Trophoblast cell (in vitro differentiated cells and primary cell): ENCODE results near the gene GPR61.

ENCODE experiments used
- DNase-seq, 2 donors: peaks; one replicate each; pipeline ENCODE4 v3.0.0-alpha.2; 2016
- H2AFZ ChIP-seq: 2 replicates; pipeline ENCODE4 v1.6.1; 2013; ENCODE audit warnings: low read length, moderate library complexity, mild to moderate bottlenecking; ENCODE audit not compliant: insufficient read depth, poor library complexity
- H2AK5ac ChIP-seq: 2 replicates; pipeline ENCODE4 v1.6.1; 2013; ENCODE audit warnings: mild to moderate bottlenecking, low read length
- H2BK120ac ChIP-seq: 2 replicates; pipeline ENCODE4 v1.6.1; 2013; ENCODE audit warnings: low read length, mild to moderate bottlenecking, moderate library complexity; ENCODE audit not compliant: insufficient read depth, poor library complexity
- H2BK12ac ChIP-seq: 2 replicates; pipeline ENCODE4 v1.6.1; 2013; ENCODE audit warnings: mild to moderate bottlenecking, low read length, moderate library complexity
- H2BK5ac ChIP-seq: 2 replicates; pipeline ENCODE4 v1.6.1; 2013; ENCODE audit warnings: low read length, low read depth, moderate library complexity, mild to moderate bottlenecking; ENCODE audit not compliant: poor library complexity
- H3K14ac ChIP-seq: 2 replicates; pipeline ENCODE4 v1.6.1; 2013; ENCODE audit warnings: mild to moderate bottlenecking, low read length
- H3K18ac ChIP-seq: 2 replicates; pipeline ENCODE4 v1.6.1; 2013; ENCODE audit warnings: mild to moderate bottlenecking, low read length
- H3K23ac ChIP-seq: 2 replicates; pipeline ENCODE4 v1.6.1; 2013; ENCODE audit warnings: low read length
- H3K27ac ChIP-seq: 2 replicates; pipeline ENCODE4 v1.5.1; 2013; ENCODE audit warnings: low read depth, mild to moderate bottlenecking, inconsistent platforms, low read length, moderate library complexity
- H3K27me3 ChIP-seq: 2 replicates; pipeline ENCODE4 v1.6.1; 2013; ENCODE audit warnings: inconsistent platforms, mild to moderate bottlenecking, low read length, moderate library complexity; ENCODE audit not compliant: insufficient read depth
- H3K36me3 ChIP-seq, 2 experiments: 1 replicate in 1 of 2; 2 replicates in 1 of 2; pipeline ENCODE4 v1.6.1; 2013; ENCODE audit warnings: low read length in 2 of 2, mild to moderate bottlenecking in 2 of 2, moderate library complexity in 1 of 2; ENCODE audit not compliant: insufficient read depth in 2 of 2, control insufficient read depth in 1 of 2
- H3K4ac ChIP-seq: 2 replicates; pipeline ENCODE4 v1.6.1; 2013; ENCODE audit warnings: low read depth, mild to moderate bottlenecking, low read length, moderate library complexity
- H3K4me1 ChIP-seq, 2 experiments: 1 replicate in 1 of 2; 2 replicates in 1 of 2; pipeline ENCODE4 v1.6.1; 2013; ENCODE audit warnings: low read length in 2 of 2, mild to moderate bottlenecking in 2 of 2, moderate library complexity in 1 of 2; ENCODE audit not compliant: insufficient read depth in 2 of 2, control insufficient read depth in 1 of 2
- H3K4me2 ChIP-seq: 2 replicates; pipeline ENCODE4 v1.6.1; 2013; ENCODE audit warnings: inconsistent platforms, mild to moderate bottlenecking, low read length, moderate library complexity
- H3K4me3 ChIP-seq: 2 replicates; pipeline ENCODE4 v1.5.1; 2013; ENCODE audit warnings: mild to moderate bottlenecking, low read depth, low read length, inconsistent platforms
- H3K79me1 ChIP-seq: one replicate; pipeline ENCODE4 v1.6.1; 2013; ENCODE audit warnings: low read length
- H3K79me2 ChIP-seq: 2 replicates; pipeline ENCODE4 v1.6.1; 2013; ENCODE audit warnings: low read length, mild to moderate bottlenecking; ENCODE audit not compliant: control insufficient read depth, insufficient read depth, poor library complexity
- H3K9ac ChIP-seq: 2 replicates; pipeline ENCODE4 v1.6.1; 2013; ENCODE audit warnings: mild to moderate bottlenecking, low read length
- H3K9me3 ChIP-seq: 2 replicates; pipeline ENCODE4 v1.6.1; 2013; ENCODE audit warnings: low read depth, mild to moderate bottlenecking, control low read depth, inconsistent platforms, low read length; ENCODE audit not compliant: insufficient read depth
- H4K12ac ChIP-seq: 2 replicates; pipeline ENCODE4 v1.6.1; 2013; ENCODE audit warnings: low read depth, mild to moderate bottlenecking, low read length, moderate library complexity
- H4K8ac ChIP-seq: 2 replicates; pipeline ENCODE4 v1.6.1; 2013; ENCODE audit warnings: low read depth, mild to moderate bottlenecking, low read length, moderate library complexity
- H4K91ac ChIP-seq: one replicate; pipeline ENCODE4 v1.6.1; 2013; ENCODE audit warnings: low read depth, mild to moderate bottlenecking, low read length, moderate library complexity
- WGBS: extraction: QIAGEN DNeasy Blood & Tissue Kit; methylation state at CpG from one replicate; pipeline ENCODE4 v1.1.7; 2013; ENCODE audit warnings: missing lambda C conversion rate; ENCODE audit not compliant: insufficient read length, insufficient coverage; ENCODE audit errors: extremely low coverage; 5-methylcytosine and 5-hydroxymethylcytosine counted together

Gene GPR61

GRCh38 chr1:109565241-109565640, 25.6 kb downstream of the GPR61 start:
- Histone ChIP-seq H3K18ac (no peak overlapping the region), H3K27me3 (no peaks in the 10 kb centered on the region), H3K36me3 (no peaks in the 10 kb centered on the region), H3K4me3 (no peak overlapping the region), H3K27ac (no peak overlapping the region), H4K91ac (no peak overlapping the region), H4K12ac (no peak overlapping the region), H2AK5ac (no peak overlapping the region), H4K8ac (no peak overlapping the region), H3K14ac (no peak overlapping the region), H3K4ac (peak overlapping the region; percentile 52), H2BK5ac (no peak overlapping the region), H3K4me2 (no peak overlapping the region), H2AFZ (no peak overlapping the region), H3K79me1 (no peaks in the 10 kb centered on the region), H3K23ac (no peak overlapping the region), H3K4me1 (peaks cover 4 to 9% of the 10 kb centered on the region in 2 experiments), H3K9me3 (no peaks in the 10 kb centered on the region), H3K9ac (no peak overlapping the region), H3K79me2 (peaks cover 8% of the 10 kb centered on the region), H2BK120ac (no peak overlapping the region), H2BK12ac (no peak overlapping the region)
- WGBS: no CpG with 5 or more reads among the region's 3 CpGs
- peak in 1 of 2 donors; percentile 8 for DNase-seq

- no peak overlapping the region for H3K4me2 ChIP-seq
- no peak overlapping the region for H3K9ac ChIP-seq
- H3K18ac ChIP-seq: no peak overlapping the region
- no peak overlapping the region for H3K14ac ChIP-seq
- no peak overlapping the region for H3K27ac ChIP-seq
- no peaks in the 10 kb centered on the region for H3K79me1 ChIP-seq
- no peak overlapping the region for H3K4me3 ChIP-seq
- WGBS: no CpG with 5 or more reads among the region's 1 CpG
- no peak overlapping the region for H4K91ac ChIP-seq
- H4K12ac ChIP-seq: no peak overlapping the region
- H3K36me3 ChIP-seq: no peaks in the 10 kb centered on the region
- H3K27me3 ChIP-seq: no peaks in the 10 kb centered on the region
- H2AFZ ChIP-seq: no peak overlapping the region
- no peak for DNase-seq
- H2AK5ac ChIP-seq: no peak overlapping the region
- no peak overlapping the region for H2BK120ac ChIP-seq
- peaks cover 6 to 10% of the 10 kb centered on the region in 2 experiments for H3K4me1 ChIP-seq
- peaks cover 4% of the 10 kb centered on the region for H3K79me2 ChIP-seq
- peak overlapping the region; percentile 59 for H3K4ac ChIP-seq
- H4K8ac ChIP-seq: no peak overlapping the region
- H3K9me3 ChIP-seq: no peaks in the 10 kb centered on the region
- no peak overlapping the region for H2BK12ac ChIP-seq
- no peak overlapping the region for H2BK5ac ChIP-seq
- no peak overlapping the region for H3K23ac ChIP-seq
Observed at GRCh38 chr1:109566982-109567381, 27.3 kb downstream of the GPR61 start.

GRCh38 chr1:109567877-109568672, 28.4 kb downstream of the GPR61 start:
- H3K79me1 ChIP-seq: no peaks in the 10 kb centered on the region
- no peak overlapping the region for H3K4me3 ChIP-seq
- H3K4me1 ChIP-seq: peaks cover 4 to 9% of the 10 kb centered on the region in 2 experiments
- WGBS: no CpG with 5 or more reads among the region's 4 CpGs
- no peak overlapping the region for H3K27ac ChIP-seq
- H4K12ac ChIP-seq: no peak overlapping the region
- no peaks in the 10 kb centered on the region for H3K27me3 ChIP-seq
- no peak overlapping the region for H2BK120ac ChIP-seq
- H4K91ac ChIP-seq: no peak overlapping the region
- H3K9ac ChIP-seq: no peak overlapping the region
- no peaks in the 10 kb centered on the region for H3K36me3 ChIP-seq
- H2AK5ac ChIP-seq: no peak overlapping the region
- H3K23ac ChIP-seq: no peak overlapping the region
- H2BK12ac ChIP-seq: no peak overlapping the region
- H2BK5ac ChIP-seq: no peak overlapping the region
- no peak for DNase-seq
- no peak overlapping the region for H3K4ac ChIP-seq
- no peak overlapping the region for H4K8ac ChIP-seq
- H3K18ac ChIP-seq: no peak overlapping the region
- H3K79me2 ChIP-seq: peaks cover 2% of the 10 kb centered on the region
- H3K14ac ChIP-seq: no peak overlapping the region
- no peak overlapping the region for H2AFZ ChIP-seq
- no peaks in the 10 kb centered on the region for H3K9me3 ChIP-seq
- H3K4me2 ChIP-seq: no peak overlapping the region

- no peak overlapping the region for H3K23ac ChIP-seq
- H4K12ac ChIP-seq: no peak overlapping the region
- WGBS: no CpG with 5 or more reads among the region's 1 CpG
- no peaks in the 10 kb centered on the region for H3K36me3 ChIP-seq
- H4K91ac ChIP-seq: no peak overlapping the region
- no peak overlapping the region for H2BK120ac ChIP-seq
- H3K4me2 ChIP-seq: no peak overlapping the region
- no peak overlapping the region for H2BK5ac ChIP-seq
- no peak overlapping the region for H3K14ac ChIP-seq
- no peak overlapping the region for H3K4me3 ChIP-seq
- no peak overlapping the region for H2AFZ ChIP-seq
- no peaks in the 10 kb centered on the region for H3K79me2 ChIP-seq
- DNase-seq: no peak
- H3K4ac ChIP-seq: no peak overlapping the region
- H3K9me3 ChIP-seq: no peaks in the 10 kb centered on the region
- H2BK12ac ChIP-seq: no peak overlapping the region
- H3K27me3 ChIP-seq: no peaks in the 10 kb centered on the region
- H3K27ac ChIP-seq: no peak overlapping the region
- no peak overlapping the region for H3K18ac ChIP-seq
- no peak overlapping the region for H3K9ac ChIP-seq
- no peaks in the 10 kb centered on the region for H3K79me1 ChIP-seq
- H2AK5ac ChIP-seq: no peak overlapping the region
- peaks cover 2 to 6% of the 10 kb centered on the region in 2 experiments for H3K4me1 ChIP-seq
- H4K8ac ChIP-seq: no peak overlapping the region
Observed at GRCh38 chr1:109569323-109569722, 29.7 kb downstream of the GPR61 start.
